HepG2 (cell line): ENCODE results near the gene ADM. TPM values are rescaled to one million over a fixed set of nuclear protein-coding genes. Genes with fewer than 3 reads are reported as not detected.

Experiments used
- CEBPB ChIP-seq: IDR thresholded peaks from 2 replicates; pipeline ENCODE4 v1.6.1; 2011; ENCODE audit warnings: low read depth, low read length, improper control_type of control experiment, borderline replicate concordance
- DNMT3B ChIP-seq: conservative IDR thresholded peaks from 2 replicates; pipeline ENCODE4 v1.6.1; 2016; ENCODE audit warnings: missing biosample characterization, control low read depth
- PBX2 ChIP-seq: IDR thresholded peaks from 2 replicates; pipeline ENCODE4 v1.6.1; 2016; ENCODE audit warnings: control low read depth
- PRDM15 ChIP-seq: sonication (generic); formaldehyde crosslinking; IDR thresholded peaks from 2 replicates; pipeline ENCODE4 v1.4.0; 2020; ENCODE audit warnings: missing genetic modification reagents
- SMAD3 ChIP-seq: sonication (generic); formaldehyde crosslinking; IDR thresholded peaks from 2 replicates; pipeline ENCODE4 v1.4.0; 2020; ENCODE audit warnings: missing genetic modification reagents
- SYNCRIP ChIP-seq: fragments of 200-400 bp; formaldehyde crosslinking; IDR thresholded peaks from 2 replicates; pipeline ENCODE4 v1.6.1; 2018; ENCODE audit warnings: mild to moderate bottlenecking, low read depth, low read length; ENCODE audit not compliant: insufficient read depth
- ZEB1 ChIP-seq: IDR thresholded peaks from 2 replicates; pipeline ENCODE4 v1.6.1; 2012; ENCODE audit warnings: mild to moderate bottlenecking, low read depth, inconsistent platforms; ENCODE audit not compliant: insufficient replicate concordance
- ZNF12 ChIP-seq: sonication (generic); formaldehyde crosslinking; IDR thresholded peaks from 2 replicates; pipeline ENCODE4 v1.5.0; 2020; ENCODE audit warnings: missing genetic modification reagents
- ZNF121 ChIP-seq: sonication (generic); formaldehyde crosslinking; IDR thresholded peaks from 2 replicates; pipeline ENCODE4 v1.5.0; 2020; ENCODE audit warnings: mild to moderate bottlenecking, missing genetic modification reagents
- ZNF142 ChIP-seq: sonication (generic); formaldehyde crosslinking; IDR thresholded peaks from 2 replicates; pipeline ENCODE4 v1.4.0; 2020; ENCODE audit warnings: missing genetic modification reagents
- ZNF513 ChIP-seq: sonication (generic); formaldehyde crosslinking; conservative IDR thresholded peaks from 2 replicates; pipeline ENCODE4 v1.5.0; 2020; ENCODE audit warnings: missing genetic modification reagents
- ZNF546 ChIP-seq: sonication (generic); formaldehyde crosslinking; conservative IDR thresholded peaks from 2 replicates; pipeline ENCODE4 v1.8.1; 2023; ENCODE audit warnings: mild to moderate bottlenecking, missing genetic modification reagents
- ZNF570 ChIP-seq: sonication (generic); formaldehyde crosslinking; IDR thresholded peaks from 2 replicates; pipeline ENCODE4 v1.4.0; 2020; ENCODE audit warnings: mild to moderate bottlenecking, missing genetic modification reagents, borderline replicate concordance
- ZNF691 ChIP-seq: sonication (generic); formaldehyde crosslinking; IDR thresholded peaks from 2 replicates; pipeline ENCODE4 v1.4.0; 2020; ENCODE audit warnings: missing genetic modification reagents, low read depth, mild to moderate bottlenecking, borderline replicate concordance
- polyA plus RNA-seq, 8 experiments: library from polyadenylated mRNA; depleted of rRNA in 3 of 8; stranded (reverse) in 7 of 8; unstranded in 1 of 8; fragments of >200 nt; fragmentation: Illumina TruSeq in 4 of 8; extraction: Trizol in 4 of 8; gene quantifications; 2 replicates each; pipeline versions ENCODE4 v1.2.1 to v1.2.3, GENCODE V29; 2011 to 2016; ENCODE audit warnings: low read depth in 4 of 8, missing spikeins in 1 of 8, mixed read lengths in 1 of 8; ENCODE audit not compliant: insufficient read depth in 1 of 8
- total RNA-seq, 5 experiments: library from RNA; depleted of rRNA; stranded (reverse); fragments of >200 nt; fragmentation: Illumina TruSeq; extraction: Trizol; gene quantifications; 2 replicates each; pipeline ENCODE4 v1.2.3, GENCODE V29; 2016; ENCODE audit warnings: low read depth in 1 of 5

Gene ADM
- total and polyA plus RNA-seq, 2 of the 13 experiments (the other 11 are each of a cell fraction or from before 2014, with no cell fraction given) = 10.7 to 26.1 TPM

- TF ChIP-seq ZNF546 (CRISPR knock-in tag) (0 out of 2 replicates have a peak, but pooled peaks have one; percentile 57), CEBPB (peak; percentile 91), ZNF570 (CRISPR knock-in tag) (no peak), ZNF691 (CRISPR knock-in tag) (no peak), SYNCRIP (no peak), PBX2 (no peak), ZNF12 (CRISPR knock-in tag) (0 out of 2 replicates have a peak, but pooled peaks have one; percentile 38), DNMT3B (CRISPR knock-in tag) (no peak), ZNF513 (CRISPR knock-in tag) (no peak), SMAD3 (CRISPR knock-in tag) (no peak), ZNF142 (CRISPR knock-in tag) (no peak), ZEB1 (peak; percentile 41), PRDM15 (CRISPR knock-in tag) (no peak), ZNF121 (CRISPR knock-in tag) (no peak)
These were observed 2.7 kb downstream of the ADM start (continued) for GRCh38 chr11:10307400-10308200.
